IMR-90 (cell line): Measurements from ENCODE around the gene MAN1A2. TPM values are rescaled to one million over a fixed set of nuclear protein-coding genes. Genes with fewer than 3 reads are reported as not detected.

Experiments
- ATAC-seq: fragments of 200-7000 bp; cut with Tn5 transposase; 2 replicates; pipeline ENCODE4 v1.9.1; 2020; ENCODE audit warnings: low read depth, mild to moderate bottlenecking, moderate library complexity
- BruUV-seq: library from RNA; stranded (reverse); fragments of 400-500 nt; replicated peaks from 2 replicates; lab custom pipeline; 2021; lab: Mats Ljungman, UMichigan
- CTCF ChIA-PET: fragments of 300-600 bp; formaldehyde crosslinking; extraction: SDS; loops from one replicate; lab custom pipeline; 2021; ENCODE audit warnings: antibody characterized with exemption; lab: Yijun Ruan, JAX
- POLR2A ChIA-PET: fragments of 300-600 bp; sonication (Branson Sonifier 250); formaldehyde crosslinking; loops from one replicate; lab custom pipeline; 2022; ENCODE audit warnings: antibody characterized with exemption; ENCODE audit not compliant: unreplicated experiment; lab: Charles Lee
- DNase-seq: peaks from one replicate; pipeline ENCODE4 v3.0.0; 2013
- H2AFZ ChIP-seq: replicated peaks from 2 replicates; pipeline ENCODE3; 2013; ENCODE audit warnings: low read length, mild to moderate bottlenecking; ENCODE audit not compliant: poor library complexity
- H2AK5ac ChIP-seq: 2 replicates; pipeline ENCODE4 v1.6.1; 2013; ENCODE audit warnings: low read depth, low read length, inconsistent platforms
- H2AK9ac ChIP-seq: replicated peaks from 2 replicates; pipeline ENCODE3; 2013; ENCODE audit warnings: mild to moderate bottlenecking, low read depth, low read length, moderate library complexity; ENCODE audit not compliant: poor library complexity
- H2BK120ac ChIP-seq: 2 replicates; pipeline ENCODE4 v1.6.1; 2013; ENCODE audit warnings: low read depth, low read length, inconsistent platforms
- H2BK15ac ChIP-seq: 3 replicates; pipeline ENCODE4 v1.6.1; 2013; ENCODE audit warnings: low read depth, low read length, inconsistent platforms
- H2BK20ac ChIP-seq: 2 replicates; pipeline ENCODE4 v1.6.1; 2013; ENCODE audit warnings: low read depth, mild to moderate bottlenecking, inconsistent platforms, low read length, moderate library complexity
- H2BK5ac ChIP-seq: 2 replicates; pipeline ENCODE4 v1.6.1; 2013; ENCODE audit warnings: mild to moderate bottlenecking, low read depth, low read length, inconsistent platforms; ENCODE audit not compliant: poor library complexity, severe bottlenecking
- H3K14ac ChIP-seq: replicated peaks from 2 replicates; pipeline ENCODE4 v1.6.1; 2013; ENCODE audit warnings: low read depth, low read length, inconsistent platforms
- H3K18ac ChIP-seq: 2 replicates; pipeline ENCODE4 v1.6.1; 2013; ENCODE audit warnings: low read depth, low read length, control low read depth
- H3K23ac ChIP-seq: 2 replicates; pipeline ENCODE4 v1.6.1; 2013; ENCODE audit warnings: low read depth, low read length, inconsistent platforms
- H3K27ac ChIP-seq: 2 replicates; pipeline ENCODE4 v1.5.1; 2013; ENCODE audit warnings: mild to moderate bottlenecking, control low read depth, low read length; ENCODE audit not compliant: insufficient read depth
- H3K27me3 ChIP-seq: 2 replicates; pipeline ENCODE4 v1.6.1; 2013; ENCODE audit warnings: low read length; ENCODE audit not compliant: control insufficient read depth, insufficient read depth
- H3K36me3 ChIP-seq: 2 replicates; pipeline ENCODE4 v1.6.1; 2013; ENCODE audit warnings: low read length, mixed read lengths; ENCODE audit not compliant: control insufficient read depth, insufficient read depth
- H3K4ac ChIP-seq: 2 replicates; pipeline ENCODE4 v1.6.1; 2013; ENCODE audit warnings: low read depth, low read length, inconsistent platforms
- H3K4me1 ChIP-seq: 2 replicates; pipeline ENCODE4 v1.6.1; 2013; ENCODE audit warnings: low read length, mixed read lengths; ENCODE audit not compliant: control insufficient read depth, insufficient read depth
- H3K4me2 ChIP-seq: 2 replicates; pipeline ENCODE4 v1.6.1; 2013; ENCODE audit warnings: low read depth, mild to moderate bottlenecking, control low read depth, low read length, moderate library complexity
- H3K4me3 ChIP-seq: 2 replicates; pipeline ENCODE4 v1.5.1; 2013; ENCODE audit warnings: low read depth, mild to moderate bottlenecking, control low read depth, low read length, moderate library complexity; ENCODE audit not compliant: insufficient read depth
- H3K56ac ChIP-seq: 2 replicates; pipeline ENCODE4 v1.6.1; 2013; ENCODE audit warnings: low read length, inconsistent platforms; ENCODE audit not compliant: insufficient read depth; ENCODE audit errors: extremely low read depth
- H3K79me1 ChIP-seq, 2 experiments: 2 replicates each; pipeline ENCODE4 v1.6.1; 2013; ENCODE audit warnings: low read length in 2 of 2, inconsistent platforms in 1 of 2, low read depth in 1 of 2
- H3K9ac ChIP-seq: 2 replicates; pipeline ENCODE4 v1.6.1; 2013; ENCODE audit warnings: low read depth, low read length, control low read depth
- H3K9me1 ChIP-seq: 2 replicates; pipeline ENCODE4 v1.6.1; 2013; ENCODE audit warnings: low read length, inconsistent platforms; ENCODE audit not compliant: insufficient read depth
- H3K9me3 ChIP-seq: 2 replicates; pipeline ENCODE4 v1.6.1; 2013; ENCODE audit warnings: low read length; ENCODE audit not compliant: control insufficient read depth, insufficient read depth
- H4K20me1 ChIP-seq: 2 replicates; pipeline ENCODE4 v1.6.1; 2013; ENCODE audit warnings: low read length, inconsistent platforms; ENCODE audit not compliant: insufficient read depth
- H4K5ac ChIP-seq: 2 replicates; pipeline ENCODE4 v1.6.1; 2013; ENCODE audit warnings: mild to moderate bottlenecking, low read depth, low read length, control low read depth
- H4K8ac ChIP-seq, 2 experiments: 2 replicates each; pipeline ENCODE4 v1.6.1; 2013; ENCODE audit warnings: low read depth in 2 of 2, low read length in 2 of 2, control low read depth in 1 of 2, inconsistent platforms in 1 of 2
- H4K91ac ChIP-seq: 2 replicates; pipeline ENCODE4 v1.6.1; 2013; ENCODE audit warnings: low read depth, low read length, inconsistent platforms; ENCODE audit not compliant: insufficient read depth
- CEBPB ChIP-seq: IDR thresholded peaks from 2 replicates; pipeline ENCODE4 v1.6.1; 2012; ENCODE audit warnings: low read depth, low read length, improper control_type of control experiment
- CHD1 ChIP-seq: IDR thresholded peaks from 2 replicates; pipeline ENCODE4 v1.6.1; 2012; ENCODE audit warnings: low read depth, low read length, improper control_type of control experiment
- ELK1 ChIP-seq: fragments of 150-350 bp; IDR thresholded peaks from 2 replicates; pipeline ENCODE4 v1.6.1; 2016; ENCODE audit warnings: low read depth, mild to moderate bottlenecking, low read length, moderate library complexity, borderline replicate concordance
- FOS ChIP-seq: fragments of 150-350 bp; IDR thresholded peaks from 2 replicates; pipeline ENCODE4 v1.6.1; 2016; ENCODE audit warnings: low read depth, low read length
- MAFK ChIP-seq: IDR thresholded peaks from 2 replicates; pipeline ENCODE4 v1.6.1; 2012; ENCODE audit warnings: low read depth, low read length, improper control_type of control experiment
- MAZ ChIP-seq: IDR thresholded peaks from 2 replicates; pipeline ENCODE4 v1.6.1; 2012; ENCODE audit warnings: low read depth, mild to moderate bottlenecking, low read length, improper control_type of control experiment, moderate library complexity, borderline replicate concordance
- MXI1 ChIP-seq: IDR thresholded peaks from 2 replicates; pipeline ENCODE4 v1.6.1; 2012; ENCODE audit warnings: low read depth, mild to moderate bottlenecking, low read length, moderate library complexity, borderline replicate concordance
- POLR2A ChIP-seq: IDR thresholded peaks from 2 replicates; pipeline ENCODE4 v1.6.1; 2012; ENCODE audit warnings: mild to moderate bottlenecking, low read depth, low read length
- RCOR1 ChIP-seq: IDR thresholded peaks from 2 replicates; pipeline ENCODE4 v1.6.1; 2012; ENCODE audit warnings: mild to moderate bottlenecking, low read length, improper control_type of control experiment; ENCODE audit not compliant: insufficient replicate concordance
- RFX5 ChIP-seq: IDR thresholded peaks from 2 replicates; pipeline ENCODE4 v1.8.0; 2012; ENCODE audit warnings: low read depth, mild to moderate bottlenecking, low read length, moderate library complexity
- SMC3 ChIP-seq: fragments of 150-350 bp; IDR thresholded peaks from 2 replicates; pipeline ENCODE4 v1.6.1; 2016; ENCODE audit warnings: low read depth, mild to moderate bottlenecking, antibody characterized with exemption, low read length, moderate library complexity
- USF2 ChIP-seq: fragments of 150-350 bp; IDR thresholded peaks from 2 replicates; pipeline ENCODE4 v1.6.1; 2017; ENCODE audit warnings: mild to moderate bottlenecking, antibody characterized with exemption, low read length, low read depth
- dilution Hi-C: fragments of 300-500 bp; cut with HindIII; formaldehyde crosslinking; loops from one replicate; pipeline ENCODE4 v1.14.3; 2018; ENCODE audit warnings: low sequenced_read_pairs; ENCODE audit not compliant: unreplicated experiment
- in situ Hi-C: fragments of 300-500 bp; cut with MboI; formaldehyde crosslinking; loops from 3 replicates; pipeline ENCODE4 v1.14.3; 2019; ENCODE audit warnings: low sequenced_read_pairs, inconsistent platforms, mixed read lengths
- intact Hi-C: fragments of 100-400 bp; cut with micrococcal nuclease; formaldehyde crosslinking; loops from 2 replicates; pipeline ENCODE4 v1.10.0; 2022
- polyA plus RNA-seq, 3 experiments: library from polyadenylated mRNA; depleted of rRNA; stranded (reverse); fragments of >200 nt; gene quantifications; 2 replicates each; pipeline ENCODE4 v1.2.3, GENCODE V29; 2012; ENCODE audit warnings: low replicate concordance in 1 of 3
- total RNA-seq: library from RNA; depleted of rRNA; stranded (reverse); fragments of >200 nt; gene quantifications from 2 replicates; pipeline ENCODE4 v1.2.3, GENCODE V29; 2012

MAN1A2 gene
- total and polyA plus RNA-seq, 2 of the 4 experiments (the other 2 are of a cell fraction) = 12.4 to 29.4 TPM

GRCh38 chr1:117405042-117405441 lies 37.8 kb downstream of the MAN1A2 start:
- ChIA-PET CTCF (interaction anchor here (1.4 kb wide), 1 partner anchor 26 kb away, joined by 3 read pairs; no protein-coding TSS in a partner anchor), POLR2A (no interaction called here)
- Histone ChIP-seq H2BK15ac (no peak overlapping the region), H4K91ac (no peak overlapping the region), H3K4me3 (no peak overlapping the region), H3K79me1 (peaks cover 0 to 17% of the 10 kb centered on the region in 2 experiments), H3K14ac (no peak overlapping the region), H4K5ac (no peak overlapping the region), H4K20me1 (0 out of 2 replicates have a peak, but pooled peaks cover under 1% of the 10 kb centered on the region), H3K4ac (no peak overlapping the region), H3K9ac (no peak overlapping the region), H2BK5ac (no peak overlapping the region), H3K9me3 (no peaks in the 10 kb centered on the region), H3K4me1 (no peaks in the 10 kb centered on the region), H2AFZ (no peak overlapping the region), H4K8ac (no peak overlapping the region), H3K9me1 (no peaks in the 10 kb centered on the region), H2AK5ac (no peak overlapping the region), H2BK20ac (no peak overlapping the region), H3K27me3 (no peaks in the 10 kb centered on the region), H2AK9ac (no peak overlapping the region), H3K18ac (no peak overlapping the region), H3K4me2 (no peak overlapping the region), H3K23ac (no peak overlapping the region), H3K56ac (no peak overlapping the region), H3K36me3 (peaks cover 5% of the 10 kb centered on the region; the same call in 1 of the 2 replicates), H3K27ac (no peak overlapping the region), H2BK120ac (no peak overlapping the region)
- BruUV-seq = no TSS peak
- DNase-seq (no peak), ATAC-seq (no peak)
- dilution Hi-C loops = no loop called here
- intact Hi-C loops = no loop called here
- in situ Hi-C loops = no loop called here
- TF ChIP-seq MXI1 (no peak), SMC3 (no peak), MAZ (no peak), RFX5 (no peak), FOS (no peak), MAFK (no peak), POLR2A (no peak), RCOR1 (no peak), USF2 (no peak), CEBPB (no peak), CHD1 (no peak), ELK1 (no peak)
